Activated CD4-positive, CD25-positive, alpha-beta regulatory T cell (primary cell): ENCODE results near the gene BCL2L2.
"Not testable (repeated sequence)": the region's sequence is repeated elsewhere in the genome, so short reads cannot be mapped to it uniquely, and the experiment has no call there.

Experiments used
- DNase-seq, 4 experiments: peaks; one replicate each; lab custom pipeline; 2025; lab: John Stamatoyannopoulos, UW

The BCL2L2 gene, protein sequence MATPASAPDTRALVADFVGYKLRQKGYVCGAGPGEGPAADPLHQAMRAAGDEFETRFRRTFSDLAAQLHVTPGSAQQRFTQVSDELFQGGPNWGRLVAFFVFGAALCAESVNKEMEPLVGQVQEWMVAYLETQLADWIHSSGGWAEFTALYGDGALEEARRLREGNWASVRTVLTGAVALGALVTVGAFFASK

GRCh38 chr14:23306412-23307145 lies at the start of gene BCL2L2:
Gene BCL2L2 (plus strand): TSS chr14:23306833. CDS start chr14:23307768, 935 bp downstream.
- no peak for DNase-seq

DNA sequence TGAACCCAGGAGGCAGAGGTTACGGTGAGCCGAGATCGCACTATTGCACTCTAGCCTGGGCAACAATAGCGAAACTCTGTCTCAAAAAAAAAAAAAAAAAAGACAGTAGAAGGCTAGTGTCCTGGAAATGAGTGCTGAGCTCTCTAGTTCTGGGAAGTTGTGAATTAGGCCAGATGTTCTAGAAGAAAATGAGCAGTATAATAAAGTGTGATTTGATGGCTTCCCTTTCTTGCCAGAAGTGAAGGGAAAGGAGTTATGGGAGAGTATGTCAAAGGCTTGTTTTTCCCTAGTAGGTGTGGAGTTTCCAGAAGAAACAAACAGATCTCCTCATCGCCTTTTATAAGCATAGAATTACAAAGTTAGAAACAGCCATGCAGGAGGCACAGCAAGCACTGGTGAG lies 48.4 kb upstream of the BCL2L2 start:
- DNase-seq, result no peak

- DNase-seq, result no peak
Observed at GRCh38 chr14:23259426-23259825, 47.2 kb upstream of the BCL2L2 start.

GRCh38 chr14:23260849-23261248 lies 45.8 kb upstream of the BCL2L2 start:
- not testable (repeated sequence) for DNase-seq

DNA sequence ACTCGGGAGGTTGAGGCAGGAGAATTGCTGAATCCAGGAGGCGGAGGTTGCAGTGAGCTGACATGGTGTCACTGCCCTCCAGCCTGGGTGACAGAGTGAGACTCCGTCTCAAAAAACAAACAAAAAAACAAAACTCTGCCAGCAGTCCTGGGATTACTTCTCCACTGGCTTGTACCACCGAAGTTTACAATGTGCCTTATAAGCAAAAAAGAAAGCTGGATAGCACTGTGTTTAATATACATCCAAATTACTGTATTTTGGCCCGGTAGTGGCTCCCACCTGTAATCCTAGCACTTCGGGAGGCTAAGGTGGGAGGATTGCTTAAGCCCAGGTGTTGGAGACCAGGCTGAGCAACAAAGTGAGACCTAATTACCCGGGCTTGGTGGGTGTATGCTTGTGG lies 37.4 kb upstream of the BCL2L2 start:
- DNase-seq, result no peak

GRCh38 chr14:23275412-23275811 lies 31.2 kb upstream of the BCL2L2 start:
- no peak for DNase-seq

GRCh38 chr14:23277189-23277588 lies 29.4 kb upstream of the BCL2L2 start:
- DNase-seq, result no peak

GRCh38 chr14:23277928-23278327 lies 28.7 kb upstream of the BCL2L2 start:
- DNase-seq, result not testable (repeated sequence)

DNA sequence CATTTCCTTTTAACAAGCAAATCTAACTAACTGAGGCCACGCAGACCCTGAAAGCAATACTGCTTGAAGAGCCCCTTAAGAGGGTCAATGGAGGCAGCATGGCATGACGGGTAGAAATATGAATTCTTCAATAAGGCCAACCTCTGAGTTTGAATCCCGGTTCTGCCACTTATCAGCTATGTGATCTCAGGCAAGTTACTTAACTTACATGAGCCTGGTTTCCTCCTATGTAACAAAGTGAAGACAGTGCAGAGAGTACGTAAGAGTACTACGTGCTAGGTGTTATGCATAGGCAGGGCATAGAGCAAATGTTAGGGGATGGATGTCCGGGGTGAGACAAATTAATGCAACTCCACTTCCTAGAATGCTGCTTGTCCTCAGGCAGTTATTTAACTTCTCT lies 25.4 kb upstream of the BCL2L2 start:
- DNase-seq, result no peak

DNA sequence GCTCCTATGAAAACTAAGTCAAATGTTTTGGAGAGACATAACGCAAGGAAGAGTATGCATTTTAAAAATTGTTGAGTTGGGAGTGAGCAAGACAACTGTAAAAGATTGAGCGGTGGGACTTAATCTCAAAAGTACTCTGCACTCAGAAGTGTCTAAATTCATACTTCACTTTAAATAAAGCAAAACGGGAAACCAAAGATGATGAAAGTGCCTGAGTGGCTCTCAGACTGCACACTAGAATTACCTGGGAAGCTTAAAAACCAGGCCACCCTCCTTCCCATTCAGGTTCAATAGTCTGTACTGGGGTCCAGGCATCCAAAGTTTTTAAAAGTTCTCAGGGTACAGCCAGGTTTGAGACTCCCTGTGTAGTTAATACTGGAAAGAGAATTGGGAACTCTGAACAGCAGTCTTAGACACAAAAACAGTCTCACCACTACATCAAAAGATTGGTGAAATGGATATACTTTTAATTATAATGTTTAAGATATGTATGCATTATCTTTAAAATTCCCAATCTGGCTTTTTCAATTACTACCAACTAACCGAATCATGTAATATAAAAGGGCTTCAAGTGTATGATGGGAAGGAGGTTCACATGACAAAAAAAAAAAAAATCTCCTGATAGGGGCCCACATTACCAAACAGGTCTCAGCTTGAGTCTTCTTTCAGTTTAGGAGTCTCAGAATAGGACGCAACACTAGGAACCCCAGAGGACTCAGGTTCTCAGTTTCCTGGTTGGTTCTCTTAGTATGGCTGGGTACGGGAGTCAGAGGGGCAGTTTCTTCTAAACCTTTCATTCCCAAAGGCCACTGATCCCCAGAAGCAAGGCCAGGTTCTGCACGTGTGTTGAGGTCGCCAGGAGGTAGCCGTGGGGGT lies 21.7 kb upstream of the BCL2L2 start:
- no peak for DNase-seq

GRCh38 chr14:23285530-23286019 lies 21.1 kb upstream of the BCL2L2 start:
- DNase-seq, result no peak

DNA sequence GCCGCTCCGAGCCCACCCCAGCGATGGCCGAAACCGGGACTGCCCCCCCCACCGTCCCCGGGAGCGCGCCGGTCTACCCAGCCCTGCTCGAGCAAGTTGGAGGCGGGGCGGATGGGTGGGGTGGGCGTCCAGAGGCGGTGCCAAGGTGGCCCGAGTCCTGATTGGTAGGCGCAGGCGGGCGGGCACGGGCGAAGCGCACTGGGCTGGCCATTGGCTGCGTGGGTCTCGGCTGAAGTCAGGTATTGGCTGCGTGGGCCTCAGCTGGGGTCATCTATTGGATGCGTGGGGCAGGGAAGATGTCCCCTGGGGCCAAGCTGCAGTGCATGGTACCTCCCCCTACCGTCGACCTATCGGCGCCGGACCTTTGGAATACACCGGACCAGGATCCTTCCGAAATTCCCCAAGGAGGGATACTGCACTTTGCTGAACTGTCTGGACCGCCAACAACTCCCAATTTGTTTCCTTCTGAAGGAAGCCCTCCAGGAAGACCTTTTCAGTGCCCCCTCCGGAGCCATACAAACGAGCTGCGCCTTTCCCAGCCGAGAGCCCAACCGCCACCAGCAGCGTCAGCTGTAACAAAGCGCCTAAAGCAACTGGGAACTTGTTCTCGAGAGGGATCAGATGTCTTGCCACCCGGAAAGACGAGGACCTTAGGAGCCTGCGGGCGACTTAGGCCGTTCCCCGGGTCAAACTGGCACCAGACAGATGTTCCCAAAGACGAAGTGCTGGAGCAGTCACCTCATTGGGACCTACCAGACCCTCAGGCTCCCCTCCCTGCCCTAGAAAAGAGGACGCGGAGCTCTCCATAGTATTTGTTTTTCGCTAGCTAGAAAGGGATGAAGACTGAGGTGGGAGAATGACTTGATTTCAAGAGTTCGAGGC lies 20.4 kb upstream of the BCL2L2 start, which contains the start of gene HOMEZ:
Gene HOMEZ, minus strand, starts transcription at position 113 of the 882 bp plus-strand sequence. CDS start 180 bp downstream, outside the sequence.
- DNase-seq, result peak; percentile 95 to 97 (median 96)

DNA sequence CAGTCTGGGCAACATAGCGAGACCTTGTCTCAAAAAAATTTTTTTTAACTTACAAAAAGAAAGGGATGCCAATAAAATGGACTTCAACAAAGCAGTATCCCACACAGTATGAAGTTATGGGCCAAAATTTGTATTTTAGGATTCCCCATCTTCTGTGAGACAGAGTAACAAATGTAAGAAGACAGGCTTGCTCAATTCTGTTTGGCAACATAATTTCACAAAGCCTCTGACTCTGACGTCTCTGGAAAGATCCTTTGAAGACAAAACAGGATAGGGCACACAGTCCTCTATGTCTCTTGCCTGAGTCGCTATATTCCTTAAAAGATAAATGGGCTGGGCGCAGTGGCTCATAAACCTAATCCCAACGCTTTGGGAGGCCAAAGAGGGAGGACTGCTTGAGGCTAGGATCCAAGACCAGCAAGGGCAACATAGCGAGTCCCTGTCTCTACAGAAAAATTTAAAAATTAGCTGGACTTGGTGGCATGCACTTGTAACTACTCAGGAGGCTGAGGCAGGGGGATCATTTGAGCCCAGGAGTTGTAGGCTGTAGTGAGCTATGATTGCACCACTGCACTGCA lies 19.6 kb upstream of the BCL2L2 start:
- DNase-seq, result no peak

GRCh38 chr14:23294734-23295561 lies 11.7 kb upstream of the BCL2L2 start:
- DNase-seq, result peak; percentile 24 to 35 (median 27)

DNA sequence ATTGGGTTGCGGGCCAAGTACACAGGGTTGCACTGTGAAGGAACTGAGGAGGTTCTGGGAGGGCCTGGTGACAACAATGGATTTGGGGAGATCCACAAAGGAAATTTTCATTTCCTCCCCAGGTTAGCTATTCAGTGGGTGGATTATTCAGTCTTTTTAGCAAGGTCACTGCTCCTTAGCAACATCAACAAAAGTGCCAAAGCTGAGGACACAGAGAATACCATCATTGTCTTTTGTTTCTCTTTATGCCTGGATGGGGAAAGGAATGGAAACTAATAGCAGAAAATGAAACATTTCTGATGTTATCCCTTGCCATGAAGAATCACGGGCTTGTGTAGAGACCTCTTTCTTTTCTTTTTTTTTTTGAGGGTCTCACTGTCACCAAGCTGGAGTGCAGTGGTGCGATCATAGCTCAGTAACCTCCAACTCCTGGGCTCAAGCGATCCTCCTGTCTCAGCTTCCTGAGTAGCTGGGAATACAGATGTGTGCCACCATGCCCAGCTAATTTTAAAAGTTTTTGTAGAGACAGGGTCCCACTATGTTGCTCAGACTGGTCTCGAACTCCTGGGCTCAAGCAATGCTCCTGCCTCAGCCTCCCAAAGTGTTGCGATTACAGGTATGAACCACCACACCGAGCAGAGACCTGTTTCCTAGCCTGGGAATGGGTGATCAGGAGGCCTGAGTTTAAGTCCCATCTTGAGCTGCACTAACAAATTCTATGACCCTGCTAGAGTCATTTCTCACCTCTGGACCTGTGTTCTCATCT lies 10.4 kb upstream of the BCL2L2 start:
- no peak for DNase-seq

DNA sequence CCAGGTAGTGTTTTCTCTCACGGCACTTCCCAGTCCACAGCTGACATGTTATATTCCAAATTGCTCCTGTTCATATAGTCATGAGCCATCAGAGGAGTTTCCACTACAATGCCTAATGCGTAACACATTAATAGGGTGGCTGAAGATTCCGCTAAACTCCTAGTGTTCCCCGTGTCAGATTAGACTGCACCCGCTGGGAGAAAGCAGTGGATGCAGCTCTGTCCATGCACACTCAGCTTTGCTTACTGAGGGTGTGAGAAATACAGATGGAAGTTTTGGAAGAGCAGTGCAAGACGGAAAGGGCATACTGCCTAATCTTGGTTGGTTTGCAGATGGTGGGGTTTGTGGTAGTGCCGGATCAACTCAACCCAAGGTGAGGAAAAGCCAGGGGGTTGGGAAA lies 9.5 kb upstream of the BCL2L2 start:
- no peak for DNase-seq

- no peak for DNase-seq
Observed at GRCh38 chr14:23297611-23298277, 8.9 kb upstream of the BCL2L2 start.

DNA sequence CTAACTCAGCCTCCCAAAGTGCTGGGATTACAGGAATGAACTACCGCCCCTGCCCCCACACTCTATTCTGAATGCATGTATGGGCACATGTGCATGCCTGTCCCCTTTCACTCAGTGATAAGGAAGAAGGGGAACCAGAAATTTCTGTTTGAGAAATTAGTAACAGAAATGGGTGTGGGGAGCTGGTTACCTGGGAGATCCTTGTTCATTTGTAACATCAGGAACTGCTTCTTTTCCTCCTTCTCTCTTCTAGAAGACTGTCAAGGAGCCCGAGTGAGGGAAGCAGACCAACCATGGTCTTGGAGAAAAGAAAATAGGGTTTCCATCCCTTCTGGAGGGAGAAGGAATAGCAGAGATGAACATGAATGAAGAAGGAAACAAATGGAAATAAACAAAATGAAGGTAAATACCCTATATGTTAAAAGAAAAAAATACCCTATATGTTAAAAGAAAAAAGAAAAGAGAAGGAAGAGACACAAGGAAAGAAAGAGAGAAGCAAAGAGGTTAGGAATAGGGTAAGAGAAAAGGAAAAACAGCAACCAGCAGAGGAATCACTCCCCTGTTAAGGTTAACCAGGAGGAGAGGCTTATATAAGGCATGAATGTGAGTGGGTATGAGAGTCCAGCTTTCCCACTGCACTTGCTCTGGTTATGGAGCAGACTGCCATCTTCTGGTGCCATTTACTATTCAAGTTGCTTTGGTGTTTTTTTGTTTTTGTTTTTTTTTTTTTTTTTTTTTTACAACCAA lies 7.2 kb upstream of the BCL2L2 start:
- DNase-seq, result no peak
